GM19467 (cell line): ENCODE results near the gene DPY19L2.
"Not testable (repeated sequence)": the region's sequence is repeated elsewhere in the genome, so short reads cannot be mapped to it uniquely, and the experiment has no call there.

Source experiments
- ATAC-seq: cut with Tn5 transposase; IDR thresholded peaks from one replicate; pipeline ENCODE4 v1.9.1; 2021; ENCODE audit warnings: mild to moderate bottlenecking, moderate library complexity; ENCODE audit not compliant: unreplicated experiment

DPY19L2 gene

GRCh38 chr12:63668028-63668799, at the start of gene DPY19L2:
Gene DPY19L2, minus strand, starts transcription at chr12:63668493. Its CDS starts 100 bp downstream, at chr12:63668393.
- no peak for ATAC-seq

DNA sequence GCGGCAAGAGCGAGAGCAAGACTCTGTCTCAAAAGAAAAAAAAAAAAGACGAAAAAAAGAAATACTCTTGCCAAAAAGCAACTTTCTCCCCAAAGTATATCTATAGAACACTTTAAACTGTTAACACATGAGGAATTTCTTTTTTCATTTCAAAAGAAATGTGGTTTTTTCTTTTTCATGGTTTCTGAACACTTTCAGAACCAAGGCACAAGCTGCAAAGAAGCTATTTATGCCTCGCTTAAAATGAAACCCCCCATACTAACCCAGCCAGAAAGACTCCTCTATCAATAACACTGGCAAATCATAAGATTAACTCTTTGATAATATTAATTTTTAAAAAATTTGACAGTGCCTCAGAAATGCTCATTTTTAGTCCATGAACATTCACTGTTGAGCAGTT, 48.6 kb upstream of the DPY19L2 start:
- not testable (repeated sequence) for ATAC-seq

GRCh38 chr12:63715107-63715625, 46.9 kb upstream of the DPY19L2 start:
- not testable (repeated sequence) for ATAC-seq

- ATAC-seq, result not testable (repeated sequence)
These were observed 46.1 kb upstream of the DPY19L2 start for GRCh38 chr12:63714409-63714808.

DNA sequence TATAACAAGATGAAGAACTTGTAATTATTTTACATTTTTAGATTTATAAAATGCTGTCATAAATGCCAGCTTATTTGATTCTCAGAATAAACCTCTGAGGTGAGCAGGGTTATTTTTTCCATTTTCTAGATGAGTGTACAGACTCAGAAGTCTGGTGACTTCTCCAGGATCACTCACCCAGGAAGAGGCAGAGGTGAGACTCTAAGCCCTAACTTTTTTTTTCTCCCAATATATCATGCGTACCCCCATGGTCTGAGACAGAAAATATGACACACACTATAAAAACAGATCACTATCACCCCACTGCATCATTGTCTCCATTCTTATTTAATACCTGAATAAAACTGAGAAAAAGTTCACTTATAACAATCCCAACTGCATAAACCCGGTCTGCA, 45.4 kb upstream of the DPY19L2 start:
- not testable (repeated sequence) for ATAC-seq

DNA sequence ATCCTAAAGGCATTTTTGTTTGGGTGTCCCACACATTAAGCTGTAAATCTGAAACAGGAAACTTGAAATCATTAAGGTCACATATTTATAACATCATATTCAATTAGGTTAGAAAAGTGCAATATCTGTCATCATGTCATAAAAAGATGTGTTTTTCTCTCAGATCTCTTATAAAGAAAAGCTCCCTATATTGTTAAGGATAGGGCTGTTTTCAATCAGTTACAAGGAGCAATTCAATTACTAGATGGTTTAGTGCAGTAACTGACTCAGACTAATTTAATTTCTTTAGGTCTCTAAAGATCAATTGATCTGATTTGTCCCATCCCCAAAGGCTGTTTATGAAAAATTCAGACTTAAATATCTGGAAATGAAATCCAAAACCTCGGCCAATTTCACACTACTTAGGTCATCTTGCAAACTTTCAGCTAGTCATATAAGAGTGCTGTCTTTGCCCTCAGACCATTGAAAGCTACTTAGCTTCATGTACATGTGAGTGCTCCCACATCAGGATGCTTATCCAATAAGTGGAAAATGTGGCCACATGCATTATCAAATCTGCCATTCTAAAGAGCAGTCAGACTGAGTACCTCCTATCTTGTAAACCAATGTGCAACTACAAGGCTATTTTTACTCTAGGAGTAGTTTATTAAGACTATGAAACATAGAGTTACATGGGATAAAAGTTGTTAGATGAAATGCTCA, 44.8 kb upstream of the DPY19L2 start:
- not testable (repeated sequence) for ATAC-seq

DNA sequence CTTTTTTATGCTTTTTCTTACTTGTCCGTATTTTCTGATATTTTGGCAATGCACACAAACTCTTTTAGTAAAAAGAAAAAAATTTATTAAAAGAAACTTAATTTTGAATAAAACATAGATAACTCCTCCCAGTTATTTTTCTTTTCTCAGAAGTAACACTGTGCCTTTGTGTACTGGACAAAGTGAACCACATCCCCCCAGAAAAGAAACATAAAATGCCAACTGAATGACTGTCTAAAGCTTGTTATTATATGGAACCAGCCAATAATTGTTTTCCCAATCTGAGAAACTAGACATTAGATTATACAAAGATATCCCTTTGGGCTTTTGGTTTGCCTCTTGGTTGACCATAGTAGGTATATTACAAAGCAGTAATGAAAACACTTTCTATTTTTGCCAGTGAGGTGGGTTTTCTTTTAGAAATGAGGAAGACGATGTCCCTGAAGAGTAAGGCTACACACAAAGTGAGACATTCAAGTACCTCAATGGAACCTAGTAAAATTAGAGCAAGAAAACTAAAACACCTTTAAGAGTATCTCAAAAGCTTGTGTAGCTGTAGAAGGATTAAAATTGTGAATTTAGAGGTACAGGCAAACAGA, 44.2 kb upstream of the DPY19L2 start:
- not testable (repeated sequence) for ATAC-seq

- ATAC-seq, result not testable (repeated sequence)
These were observed 43.0 kb upstream of the DPY19L2 start for GRCh38 chr12:63711339-63711738.

DNA sequence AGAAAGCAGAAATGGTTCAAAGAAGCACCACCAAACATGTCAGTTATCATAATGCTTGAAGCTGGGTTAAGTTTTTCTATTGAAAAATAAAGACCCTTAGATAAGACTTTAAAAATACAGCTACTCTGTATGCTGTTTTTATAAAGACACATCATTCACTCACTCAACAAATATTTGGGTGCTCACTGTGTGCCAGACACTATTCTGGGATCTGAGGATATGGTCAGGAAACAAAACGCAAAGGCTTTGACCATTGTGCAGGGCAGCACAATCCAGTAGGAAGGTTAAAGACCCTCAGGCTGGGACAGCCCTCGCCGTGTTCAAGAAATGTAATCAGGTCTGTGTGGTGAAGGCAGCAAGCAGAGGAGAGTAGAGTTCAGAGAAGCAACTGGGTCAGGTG, 38.0 kb upstream of the DPY19L2 start:
- no peak for ATAC-seq

DNA sequence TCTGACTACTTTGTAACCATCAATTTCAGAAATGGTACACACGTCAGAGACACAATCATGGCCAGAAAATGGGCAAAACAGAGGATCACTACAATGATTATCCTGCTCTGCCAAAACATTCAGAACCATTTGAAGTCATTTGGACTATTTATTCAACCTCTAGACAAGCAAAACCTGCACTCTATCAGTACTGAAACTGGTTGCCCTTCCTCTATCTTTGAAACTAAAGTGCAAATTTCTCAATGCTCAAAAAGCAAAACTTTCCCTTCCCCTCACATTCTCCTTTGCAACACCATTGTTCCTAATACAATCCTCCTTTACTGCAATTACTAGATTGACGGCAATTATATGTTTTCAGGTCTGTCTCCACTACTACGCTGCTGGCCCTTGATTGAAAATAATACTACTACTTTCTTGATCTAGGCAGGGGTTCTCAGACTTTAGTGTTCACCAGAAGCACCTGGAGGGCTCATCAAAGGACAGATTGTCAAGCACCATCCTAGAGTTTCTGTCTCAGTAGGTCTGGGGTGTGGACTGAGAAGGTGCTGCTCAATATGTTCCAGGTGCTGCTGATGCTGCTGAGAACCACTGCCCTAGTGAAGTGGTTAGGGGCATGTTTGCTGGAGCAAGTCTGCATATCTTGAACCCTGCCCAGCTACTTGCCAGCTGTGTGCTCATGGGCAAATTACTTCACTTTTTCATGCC, 31.5 kb upstream of the DPY19L2 start:
- not testable (repeated sequence) for ATAC-seq

DNA sequence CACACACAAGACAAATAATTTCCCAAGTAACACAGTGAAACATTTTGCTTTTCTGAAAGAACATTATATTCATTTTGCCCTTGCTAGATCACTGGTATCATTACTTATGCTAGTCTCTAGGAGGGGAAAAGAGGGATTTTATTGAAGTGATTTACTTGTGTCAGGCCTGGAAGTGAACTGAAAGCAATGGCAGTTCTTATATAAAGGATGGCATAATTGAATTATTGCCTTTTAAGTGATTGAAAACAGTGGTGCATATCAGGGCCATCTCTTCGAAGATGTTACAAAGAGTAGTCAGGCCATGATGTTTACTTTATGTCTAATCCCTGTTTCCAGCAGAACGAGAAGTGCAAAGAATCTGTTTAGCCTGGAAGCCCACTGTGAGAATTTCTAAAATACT, 30.7 kb upstream of the DPY19L2 start:
- ATAC-seq, result not testable (repeated sequence)

GRCh38 chr12:63690837-63691236, 22.5 kb upstream of the DPY19L2 start:
- ATAC-seq, result not testable (repeated sequence)

DNA sequence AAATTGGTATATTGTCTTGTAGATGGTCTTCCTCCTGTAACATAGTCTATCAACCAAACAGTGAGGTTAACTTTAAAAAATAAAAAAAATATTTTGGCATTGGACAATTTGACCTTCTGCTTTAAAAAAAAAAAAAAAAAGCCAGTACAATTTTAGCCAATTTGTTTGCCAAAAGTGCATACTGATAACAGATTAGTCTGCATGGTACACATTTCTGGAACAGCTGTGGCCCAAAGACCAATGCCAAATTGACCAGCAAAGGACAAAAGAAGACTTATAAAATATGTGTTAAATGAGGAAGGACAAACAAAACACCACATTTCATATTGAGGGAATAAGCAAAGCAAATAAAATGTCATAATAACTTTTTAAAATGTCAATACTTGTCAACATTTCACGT, 20.8 kb upstream of the DPY19L2 start:
- not testable (repeated sequence) for ATAC-seq

DNA sequence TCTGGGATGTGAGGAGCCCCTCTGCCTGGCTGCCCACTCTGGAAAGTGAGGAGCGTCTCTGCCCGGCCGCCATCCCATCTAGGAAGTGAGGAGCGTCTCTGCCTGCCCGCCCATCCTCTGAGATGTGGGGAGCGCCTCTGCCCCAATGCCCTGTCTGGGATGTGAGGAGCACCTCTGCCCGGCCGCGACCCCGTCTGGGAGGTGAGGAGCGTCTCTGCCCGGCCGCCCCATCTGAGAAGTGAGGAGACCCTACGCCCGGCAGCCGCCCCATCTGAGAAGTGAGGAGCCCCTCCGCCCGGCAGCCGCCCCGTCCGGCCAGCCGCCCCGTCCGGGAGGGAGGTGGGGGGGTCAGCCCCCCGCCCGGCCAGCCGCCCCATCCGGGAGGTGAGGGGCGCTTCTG, 18.3 kb upstream of the DPY19L2 start:
- ATAC-seq, result not testable (repeated sequence)

DNA sequence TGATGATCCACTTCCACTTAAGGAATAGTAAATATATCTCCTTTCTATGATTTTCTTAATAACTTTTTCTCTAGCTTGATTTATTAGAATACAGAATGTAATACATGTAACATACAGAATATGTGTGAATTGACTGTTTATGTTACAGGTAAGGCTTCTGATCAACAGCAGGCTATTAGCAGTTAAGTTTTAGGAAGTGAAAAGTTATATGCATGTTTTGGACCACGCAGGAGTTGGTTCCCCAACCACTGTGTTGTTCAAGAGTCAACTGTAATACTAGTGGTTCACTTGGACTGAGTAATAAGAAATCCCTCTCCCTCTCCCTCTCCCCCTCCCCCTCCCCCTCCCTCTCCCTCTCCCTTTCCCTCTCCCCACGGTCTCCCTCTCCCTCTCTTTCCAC, 17.5 kb upstream of the DPY19L2 start:
- ATAC-seq, result not testable (repeated sequence)

- not testable (repeated sequence) for ATAC-seq
These were observed 14.3 kb upstream of the DPY19L2 start for GRCh38 chr12:63682617-63683016.

DNA sequence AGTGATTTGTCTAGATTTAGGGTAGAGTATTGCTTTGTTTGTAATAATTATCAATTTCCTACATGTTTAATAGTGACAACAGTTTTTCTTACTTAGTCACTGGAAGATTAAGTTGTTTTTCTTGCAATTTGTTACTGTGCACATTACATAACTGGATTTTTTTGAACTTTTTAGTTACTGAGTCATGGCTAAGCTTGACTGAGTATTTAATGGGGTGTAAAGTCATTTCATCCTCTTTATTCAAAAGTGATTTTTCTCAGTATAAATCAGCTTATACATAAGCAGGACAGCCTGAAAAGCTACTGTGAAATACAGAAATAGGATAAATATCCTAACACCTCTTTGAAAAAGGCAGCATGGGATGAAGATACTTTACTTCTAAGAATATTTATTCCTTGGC, 12.5 kb upstream of the DPY19L2 start:
- ATAC-seq, result not testable (repeated sequence)

DNA sequence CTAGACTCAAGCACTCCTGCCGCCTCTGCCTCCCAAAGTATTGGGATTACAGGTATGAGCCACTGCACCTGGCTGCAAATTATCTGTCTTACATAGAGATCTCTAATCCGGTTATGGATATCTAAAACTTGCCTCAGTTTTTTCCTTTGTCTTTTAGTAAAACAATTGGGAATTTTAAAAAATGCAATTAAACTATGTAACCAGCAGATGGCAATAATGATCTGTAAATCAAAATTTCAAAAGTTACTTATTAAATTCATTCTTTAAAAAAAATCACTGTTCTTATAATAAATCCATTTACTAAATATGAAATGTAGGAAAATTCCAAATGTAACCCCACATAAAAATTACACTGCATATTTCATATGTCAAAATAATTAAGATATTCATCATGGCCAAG, 4.3 kb upstream of the DPY19L2 start:
- ATAC-seq, result not testable (repeated sequence)

DNA sequence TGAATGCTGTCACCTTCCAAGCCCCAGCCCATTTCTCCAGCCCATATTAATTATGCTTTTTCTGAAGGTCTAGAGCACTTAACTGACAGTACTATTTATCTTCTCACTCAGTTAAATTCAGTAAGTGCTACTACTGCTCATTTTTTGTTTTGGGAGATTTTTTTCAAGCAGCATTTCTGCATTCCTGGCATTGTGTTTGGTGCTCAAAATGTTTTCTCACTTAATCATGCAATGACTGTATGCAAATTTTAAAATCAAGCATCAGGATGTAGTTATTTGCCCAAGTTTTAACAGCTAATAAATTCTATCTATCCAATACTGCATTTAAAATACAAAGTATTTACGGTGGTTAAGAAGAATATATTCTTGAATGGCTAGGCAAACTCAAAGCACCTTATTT, 1.6 kb upstream of the DPY19L2 start:
- not testable (repeated sequence) for ATAC-seq

DNA sequence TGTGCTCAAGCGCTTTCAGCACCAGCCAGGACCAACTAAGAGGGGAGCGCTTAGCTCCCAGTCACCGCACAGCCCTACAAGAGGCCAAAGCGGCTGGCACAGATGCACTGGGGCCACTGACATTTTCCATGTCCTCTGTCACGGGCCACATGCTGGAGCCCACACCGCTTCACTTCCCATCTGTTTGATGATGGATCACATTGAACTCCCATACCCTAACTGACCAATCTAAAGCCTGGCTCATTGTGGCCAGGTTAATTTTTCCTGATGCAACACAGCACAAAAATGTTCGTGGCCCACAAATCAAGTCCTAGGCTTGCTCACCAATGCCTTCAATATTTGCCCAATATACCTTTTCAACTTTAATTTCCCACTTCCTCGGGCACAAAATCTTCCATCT, 1.1 kb upstream of the DPY19L2 start:
- not testable (repeated sequence) for ATAC-seq
